H1 (cell line): ENCODE data around the gene GHRH. TPM values are rescaled to one million over a fixed set of nuclear protein-coding genes. Genes with fewer than 3 reads are reported as not detected.

Experiments
- CBX5 ChIP-seq: fragments of 300-800, 300-1000 bp; sonication (generic); IDR thresholded peaks from 2 replicates; pipeline ENCODE4 v1.7.1; 2016; ENCODE audit warnings: antibody characterized with exemption, low read length, low read depth
- CEBPB ChIP-seq: IDR thresholded peaks from 2 replicates; pipeline ENCODE4 v1.6.1; 2012; ENCODE audit warnings: low read depth, low read length
- EP300 ChIP-seq, 2 experiments: IDR thresholded peaks; 1 replicate in 1 of 2; 2 replicates in 1 of 2; pipeline ENCODE4 v1.6.1; 2011 to 2012; ENCODE audit warnings: low read depth in 2 of 2, low read length in 2 of 2, mild to moderate bottlenecking in 2 of 2, borderline replicate concordance in 1 of 2, inconsistent platforms in 1 of 2, moderate library complexity in 1 of 2
- KDM1A ChIP-seq: fragments of 200-600, 300-600 bp; sonication (generic); IDR thresholded peaks from 2 replicates; pipeline ENCODE4 v1.7.1; 2016; ENCODE audit warnings: mild to moderate bottlenecking, low read length, borderline replicate concordance
- RFX5 ChIP-seq: IDR thresholded peaks from 2 replicates; pipeline ENCODE4 v1.6.1; 2011; ENCODE audit warnings: low read depth, low read length, improper control_type of control experiment, borderline replicate concordance
- SIRT6 ChIP-seq: IDR thresholded peaks from one replicate; pipeline ENCODE4 v1.7.1; 2012; ENCODE audit warnings: low read length, inconsistent platforms
- TCF12 ChIP-seq: IDR thresholded peaks from 2 replicates; pipeline ENCODE4 v1.6.1; 2011; ENCODE audit warnings: low read depth, mild to moderate bottlenecking, low read length
- polyA plus RNA-seq, 7 experiments: library from polyadenylated mRNA; depleted of rRNA in 3 of 7; stranded (reverse) in 5 of 7; unstranded in 2 of 7; fragments of >200 nt in 5 of 7; fragments of 200-250 nt in 2 of 7; gene quantifications; 1 replicate in 5 of 7; 2 replicates in 1 of 7; 4 replicates in 1 of 7; pipeline versions ENCODE4 v1.2.1 to v1.2.3, GENCODE V29; 2011 to 2013; ENCODE audit warnings: missing spikeins in 2 of 7, mixed read lengths in 2 of 7
- total RNA-seq: library from RNA; stranded (reverse); fragmentation: NEBNext Ultra II Directional; extraction: Animal tissue kit (Norgen Biotek cat#: 25700); gene quantifications from 2 replicates; pipeline ENCODE4 v1.2.1, GENCODE V29; 2021

The GHRH gene
- total and polyA plus RNA-seq, 2 of the 8 experiments (the other 6 are each of a cell fraction or from before 2014, with no cell fraction given) = not detected

DNA sequence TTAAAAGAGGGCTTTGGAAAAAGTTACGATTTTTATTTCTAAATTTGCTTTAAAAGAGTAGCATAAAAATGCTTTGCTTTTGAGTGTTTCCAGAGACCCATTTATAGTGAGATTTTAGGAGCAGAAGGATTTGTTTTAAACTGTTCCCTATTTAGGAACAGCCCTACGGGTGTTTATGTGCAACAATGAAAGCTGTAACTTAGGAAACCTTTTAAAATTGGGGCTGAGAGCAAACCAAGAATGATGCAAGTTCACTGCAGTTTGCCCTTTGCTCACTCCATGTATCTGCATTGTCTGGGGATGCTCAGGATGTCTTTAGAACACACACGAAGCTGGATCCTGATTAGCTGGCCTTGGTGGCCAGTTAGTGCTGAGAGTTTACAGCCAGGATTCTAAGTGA lies 40.9 kb downstream of the GHRH start (continued):
- TF ChIP-seq CBX5 (no peak), TCF12 (no peak), KDM1A (no peak), SIRT6 (no peak), EP300 (IDR thresholded peaks at IDR 0.05; ENCODE audit: borderline replicate concordance in 1 of 2, low read depth in 2 of 2, low read length in 2 of 2) (no peak), RFX5 (no peak), CEBPB (no peak)
